Cardiac fibroblast (primary cell): Measurements from ENCODE around the gene MLN.
A peak's percentile ranks its signal among the peaks of the same experiment; 100 is the strongest.
"Not testable (repeated sequence)": the region's sequence is repeated elsewhere in the genome, so short reads cannot be mapped to it uniquely, and the experiment has no call there.

Experiments used
- DNase-seq, 2 donors: peaks; one replicate each; pipeline versions ENCODE4 v3.0.0 to v3.0.0-alpha.2; 2010; ENCODE audit warnings: low read depth in 2 of 2
- H3K4me3 ChIP-seq, 2 donors: replicated peaks in 1 of 2; 1 replicate in 1 of 2; 2 replicates in 1 of 2; pipeline ENCODE4 v1.5.1; 2011; ENCODE audit warnings: low read depth in 2 of 2, low read length in 2 of 2, mild to moderate bottlenecking in 2 of 2, moderate library complexity in 1 of 2
- TF ChIP-seq, protein P1 (sequence below): IDR thresholded peaks from one replicate; pipeline ENCODE4 v1.5.1; 2011; ENCODE audit warnings: low read depth, mild to moderate bottlenecking, low read length, inconsistent platforms

MLN gene

DNA sequence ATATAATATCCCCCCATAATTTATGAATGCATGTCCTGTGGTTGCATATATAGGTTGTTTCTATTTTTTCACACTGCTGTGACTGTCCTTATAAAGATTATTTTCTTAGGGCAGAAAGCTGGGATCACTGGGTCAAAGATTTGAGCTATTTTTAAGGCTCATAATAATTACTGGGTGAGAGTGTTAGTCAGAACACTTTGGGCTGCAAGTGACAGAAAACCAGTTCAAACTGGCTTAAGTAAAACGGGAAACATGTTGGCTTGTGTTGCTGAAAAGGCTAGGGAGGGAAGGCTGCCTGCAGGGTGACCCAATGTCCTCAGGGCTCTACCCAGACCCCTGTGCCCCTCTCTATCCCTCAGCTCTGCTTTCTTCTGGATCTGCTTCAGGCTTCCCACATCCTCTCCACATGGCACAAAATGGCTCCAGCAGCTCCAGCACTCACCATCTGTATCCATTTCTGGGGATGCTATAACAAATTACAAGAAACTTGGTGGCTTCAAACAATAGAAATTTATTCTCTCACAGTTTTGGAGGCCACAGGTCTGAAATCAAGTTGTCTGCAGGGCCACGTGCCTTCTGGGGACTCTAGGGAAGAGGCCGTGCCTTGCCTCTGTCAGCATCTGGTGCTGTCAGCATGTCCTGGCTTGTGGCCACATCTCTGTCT is 33.1 kb upstream of the MLN start:
- H3K4me3 ChIP-seq: no peak overlapping the region
- TF ChIP-seq, protein P1, sequence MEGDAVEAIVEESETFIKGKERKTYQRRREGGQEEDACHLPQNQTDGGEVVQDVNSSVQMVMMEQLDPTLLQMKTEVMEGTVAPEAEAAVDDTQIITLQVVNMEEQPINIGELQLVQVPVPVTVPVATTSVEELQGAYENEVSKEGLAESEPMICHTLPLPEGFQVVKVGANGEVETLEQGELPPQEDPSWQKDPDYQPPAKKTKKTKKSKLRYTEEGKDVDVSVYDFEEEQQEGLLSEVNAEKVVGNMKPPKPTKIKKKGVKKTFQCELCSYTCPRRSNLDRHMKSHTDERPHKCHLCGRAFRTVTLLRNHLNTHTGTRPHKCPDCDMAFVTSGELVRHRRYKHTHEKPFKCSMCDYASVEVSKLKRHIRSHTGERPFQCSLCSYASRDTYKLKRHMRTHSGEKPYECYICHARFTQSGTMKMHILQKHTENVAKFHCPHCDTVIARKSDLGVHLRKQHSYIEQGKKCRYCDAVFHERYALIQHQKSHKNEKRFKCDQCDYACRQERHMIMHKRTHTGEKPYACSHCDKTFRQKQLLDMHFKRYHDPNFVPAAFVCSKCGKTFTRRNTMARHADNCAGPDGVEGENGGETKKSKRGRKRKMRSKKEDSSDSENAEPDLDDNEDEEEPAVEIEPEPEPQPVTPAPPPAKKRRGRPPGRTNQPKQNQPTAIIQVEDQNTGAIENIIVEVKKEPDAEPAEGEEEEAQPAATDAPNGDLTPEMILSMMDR: no peak
- DNase-seq: no peak

DNA sequence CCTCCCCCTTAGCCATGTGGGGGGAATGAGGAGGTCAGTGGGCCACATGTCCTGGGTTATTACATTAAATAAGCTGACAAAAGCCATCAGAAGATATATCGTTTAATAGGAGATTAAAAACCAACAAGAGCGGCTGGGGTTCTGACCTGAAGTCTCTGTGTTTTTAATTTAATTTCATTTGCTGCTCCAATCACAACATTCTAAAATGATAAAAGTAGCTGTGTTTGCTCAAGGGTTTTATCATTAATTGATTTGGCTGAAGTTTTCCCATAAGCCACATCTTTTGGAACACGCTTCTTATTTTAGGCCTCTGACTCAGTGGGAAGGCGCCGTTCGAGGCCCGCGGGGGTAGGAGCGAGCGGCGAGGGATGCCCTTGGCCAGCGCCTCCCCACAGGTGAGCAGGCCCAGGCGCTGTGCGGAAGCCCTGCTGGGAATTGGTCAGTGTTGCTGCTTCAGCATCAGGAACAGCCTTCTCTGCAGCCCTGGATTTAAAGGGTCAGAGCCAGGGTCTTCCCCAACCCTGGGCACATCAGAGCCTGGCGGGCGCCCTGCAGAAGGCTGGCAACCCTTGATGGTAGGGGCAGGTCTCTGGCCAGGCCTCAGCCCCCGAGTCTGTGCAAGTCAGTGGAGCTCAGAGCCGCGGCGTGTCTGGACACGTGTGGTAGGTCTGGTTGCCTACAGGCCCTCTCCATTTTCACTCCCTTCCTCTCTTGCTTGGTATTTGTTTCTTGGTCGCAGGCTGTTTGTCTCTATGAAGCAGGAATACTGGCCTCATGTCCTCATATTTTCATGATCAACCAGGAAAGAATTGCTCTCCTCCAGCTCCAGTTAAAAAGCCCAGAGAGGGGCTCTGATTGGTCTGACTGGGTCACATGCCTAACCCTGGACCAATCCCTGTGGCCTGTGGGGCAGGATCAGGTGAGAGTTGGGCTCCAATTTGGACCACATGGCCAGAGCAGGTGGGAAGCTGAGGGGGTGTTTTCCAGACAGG is 30.9 kb upstream of the MLN start:
- DNase-seq: no peak
- TF ChIP-seq, protein P1: no peak
- H3K4me3 ChIP-seq: no peak overlapping the region

DNA sequence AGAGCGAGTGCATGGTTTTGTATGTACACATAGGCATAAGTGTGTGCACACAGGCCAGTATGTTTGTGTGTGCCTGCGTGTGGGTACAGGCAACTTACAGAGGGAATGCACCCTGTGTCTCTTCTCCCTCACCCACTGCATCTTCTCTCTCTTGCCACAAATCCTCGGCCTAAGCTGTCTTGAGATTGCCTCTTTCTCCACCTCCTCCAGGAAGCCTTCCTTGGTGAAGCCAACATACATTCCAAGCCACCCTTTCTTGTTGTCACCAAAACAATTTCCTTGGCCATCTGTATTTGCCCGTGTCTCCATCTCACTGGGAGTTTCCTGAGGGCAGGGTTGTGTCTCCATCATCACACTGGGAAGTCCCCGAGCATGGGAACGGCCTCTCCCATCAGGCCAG is 29.8 kb upstream of the MLN start:
- TF ChIP-seq, protein P1: no peak
- DNase-seq: no peak
- no peak overlapping the region for H3K4me3 ChIP-seq

DNA sequence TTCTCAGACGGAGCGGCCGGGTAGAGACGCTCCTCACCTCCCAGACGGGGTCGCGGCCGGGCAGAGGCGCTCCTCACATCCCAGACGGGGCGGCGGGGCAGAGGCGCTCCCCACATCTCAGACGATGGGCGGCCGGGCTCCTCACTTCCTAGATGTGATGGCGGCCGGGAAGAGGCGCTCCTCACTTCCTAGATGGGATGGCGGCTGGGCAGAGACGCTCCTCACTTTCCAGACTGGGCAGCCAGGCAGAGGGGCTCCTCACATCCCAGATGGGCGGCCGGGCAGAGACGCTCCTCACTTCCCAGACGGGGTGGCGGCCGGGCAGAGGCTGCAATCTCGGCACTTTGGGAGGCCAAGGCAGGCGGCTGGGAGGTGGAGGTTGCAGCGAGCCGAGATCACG is 29.0 kb upstream of the MLN start:
- not testable (repeated sequence) for H3K4me3 ChIP-seq, DNase-seq

DNA sequence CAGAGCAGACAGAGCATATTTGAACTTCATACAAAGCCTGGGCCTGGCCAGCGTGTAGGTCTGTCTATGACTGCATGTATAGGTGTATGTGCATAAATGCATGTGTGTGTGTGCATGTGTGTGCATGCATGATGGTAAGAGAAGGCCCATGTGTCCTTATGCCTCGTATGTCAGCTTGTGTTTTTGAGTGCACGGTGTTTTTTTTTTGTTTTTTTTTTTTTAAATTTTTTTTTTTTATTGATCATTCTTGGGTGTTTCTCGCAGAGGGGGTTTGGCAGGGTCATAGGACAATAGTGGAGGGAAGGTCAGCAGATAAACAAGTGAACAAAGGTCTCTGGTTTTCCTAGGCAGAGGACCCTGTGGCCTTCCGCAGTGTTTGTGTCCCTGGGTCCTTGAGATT is 27.9 kb upstream of the MLN start:
- not testable (repeated sequence) for H3K4me3 ChIP-seq, DNase-seq

DNA sequence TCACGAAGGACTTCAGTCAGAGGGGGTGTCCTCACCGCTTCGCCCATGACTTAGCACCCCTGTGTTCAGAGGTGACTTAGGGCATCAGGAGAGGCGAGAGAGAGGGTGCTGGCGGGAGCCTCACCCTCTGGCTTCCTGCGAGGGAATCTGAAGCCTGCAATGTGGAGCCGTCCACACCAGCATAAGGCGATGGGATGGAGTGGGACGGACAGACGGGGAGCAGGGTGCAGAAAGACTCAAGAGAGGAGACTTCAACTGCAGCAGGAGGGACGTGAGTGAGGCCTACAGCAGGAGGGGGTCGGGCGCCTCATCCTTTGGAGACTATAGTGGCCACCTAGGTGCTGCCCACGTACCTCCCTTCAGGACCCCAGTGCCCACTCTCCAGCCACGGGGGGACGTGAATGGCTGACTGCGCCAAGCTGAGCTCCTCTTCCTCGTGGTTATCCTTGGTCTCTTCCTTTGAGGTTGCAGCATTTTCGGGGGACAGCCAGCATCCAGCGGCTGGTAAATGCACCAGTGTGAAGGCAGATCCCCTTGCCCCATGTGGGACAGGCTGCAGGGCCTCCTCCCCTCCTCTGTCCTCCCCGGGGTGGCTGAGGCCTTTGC is 26.9 kb upstream of the MLN start:
- H3K4me3 ChIP-seq: no peak overlapping the region
- TF ChIP-seq, protein P1: no peak
- DNase-seq: peak in 1 of 2 donors; percentile 17

DNA sequence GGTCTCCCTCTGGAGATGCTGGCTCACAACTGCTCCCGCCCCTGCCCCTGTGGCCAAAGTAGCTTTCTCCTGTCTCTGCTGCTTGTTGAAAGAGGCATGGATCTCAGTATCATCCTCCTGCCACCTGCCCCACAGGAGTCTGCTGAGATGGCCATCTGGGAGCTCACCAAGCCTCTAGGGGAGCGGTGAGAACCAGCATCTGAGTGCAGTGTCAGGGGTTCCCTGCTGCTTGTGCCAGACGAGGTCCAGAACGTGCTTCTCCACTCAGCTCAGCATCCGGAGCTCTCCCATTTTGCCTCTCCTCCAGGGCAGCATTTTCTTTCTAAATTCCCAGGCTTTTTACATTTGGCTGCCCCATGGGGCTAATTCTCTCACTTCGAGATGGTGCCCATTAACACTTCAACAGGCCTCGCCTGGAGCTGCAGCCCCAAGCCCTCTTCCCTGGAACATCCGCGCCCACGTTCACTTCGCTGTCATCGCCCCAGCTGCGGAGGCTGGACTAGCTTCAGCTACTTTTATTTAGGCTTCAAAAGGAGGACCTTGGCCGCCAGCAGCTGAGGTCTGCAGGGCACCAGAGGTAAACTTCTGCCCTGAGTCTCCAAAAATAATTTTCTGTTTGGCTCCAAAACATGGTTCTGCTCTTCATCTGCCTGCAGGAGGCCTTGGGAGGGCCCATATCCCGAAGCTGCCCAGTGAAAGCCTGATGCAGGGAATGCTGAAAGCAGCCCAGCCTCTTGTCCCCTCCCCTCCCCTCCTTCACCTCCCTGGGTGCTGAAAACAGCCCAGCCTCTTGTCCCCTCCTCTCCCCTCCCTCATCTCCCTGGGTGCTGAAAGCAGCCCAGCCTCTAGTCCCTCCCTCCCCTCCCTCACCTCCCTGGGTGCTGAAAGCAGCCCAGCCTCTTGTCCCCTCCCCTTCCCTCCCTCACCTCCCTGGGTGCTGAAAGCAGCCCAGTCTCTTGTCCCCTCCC is 25.2 kb upstream of the MLN start:
- H3K4me3 ChIP-seq: no peak overlapping the region
- TF ChIP-seq, protein P1: no peak
- DNase-seq: peak in 1 of 2 donors; percentile 19
